Measurements from ENCODE around the gene FHIT. TPM values are rescaled to one million over a fixed set of nuclear protein-coding genes. Genes with fewer than 3 reads are reported as not detected.
"Not testable (repeated sequence)": the region's sequence is repeated elsewhere in the genome, so short reads cannot be mapped to it uniquely, and the experiment has no call there.

FHIT gene
- total RNA-seq, 2 experiments from 2014 or later: 9.6 to 9.7 TPM

DNA sequence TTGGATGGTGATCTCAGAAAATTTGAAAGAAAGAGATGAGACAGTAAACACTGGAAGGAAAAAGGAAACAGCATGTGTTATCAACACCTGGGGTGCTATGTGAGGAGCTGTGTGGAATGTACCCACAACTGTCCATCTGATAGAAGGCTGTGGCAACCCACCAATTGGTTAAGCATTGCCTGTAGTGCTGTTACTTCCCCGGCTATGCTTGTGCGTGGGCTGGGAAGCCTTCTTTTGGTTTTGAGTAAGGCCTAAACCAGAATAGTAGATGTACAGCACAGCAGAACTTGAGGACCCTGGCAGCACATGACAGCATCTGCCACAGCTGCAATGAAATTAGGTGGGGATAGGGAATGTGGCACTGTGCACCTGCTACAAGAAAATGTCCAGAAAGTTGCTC lies 184.5 kb downstream of the FHIT start:
- no peak overlapping the region for H3K4me3 Mint-ChIP-seq
- no peaks in the 10 kb centered on the region for H3K27me3 Mint-ChIP-seq
- H3K4me1 Mint-ChIP-seq: no peaks in the 10 kb centered on the region
- no peak overlapping the region for H3K27ac Mint-ChIP-seq
- POLR2A ChIA-PET: no interaction called here
- no peaks in the 10 kb centered on the region for H3K36me3 Mint-ChIP-seq (ENCODE audit: low read depth)
- H3K9me3 Mint-ChIP-seq: peaks cover 5% of the 10 kb centered on the region
- no peak for DNase-seq
- CTCF ChIA-PET: no interaction called here

DNA sequence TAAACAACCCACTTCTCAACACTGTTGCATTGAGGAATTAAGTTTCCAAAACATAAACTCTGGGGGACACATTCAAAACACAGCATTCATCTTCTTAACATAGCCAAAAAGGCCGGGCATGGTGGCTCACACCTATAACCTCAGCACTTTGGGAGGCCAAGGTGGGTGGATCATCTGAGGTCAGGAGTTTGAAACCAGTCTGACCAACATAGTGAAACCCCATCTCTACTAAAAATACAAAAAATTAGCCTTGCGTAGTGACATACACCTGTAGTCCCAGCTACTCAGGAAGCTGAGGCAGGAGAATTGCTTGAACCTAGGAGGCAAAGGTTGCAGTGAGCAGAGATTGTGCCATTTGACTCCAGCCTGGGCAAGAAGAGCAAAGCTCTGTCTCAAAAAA lies 185.0 kb downstream of the FHIT start:
- POLR2A ChIA-PET; H3K4me1 Mint-ChIP-seq; H3K36me3 Mint-ChIP-seq (ENCODE audit: low read depth); DNase-seq; H3K27ac Mint-ChIP-seq; H3K4me3 Mint-ChIP-seq; H3K9me3 Mint-ChIP-seq; H3K27me3 Mint-ChIP-seq; CTCF ChIA-PET: not testable (repeated sequence)

- no peaks in the 10 kb centered on the region for H3K4me1 Mint-ChIP-seq
- no peaks in the 10 kb centered on the region for H3K27me3 Mint-ChIP-seq
- H3K9me3 Mint-ChIP-seq: peaks cover 5% of the 10 kb centered on the region
- ChIA-PET CTCF (no interaction called here), POLR2A (no interaction called here)
- no peak overlapping the region for H3K4me3 Mint-ChIP-seq
- DNase-seq: no peak
- no peaks in the 10 kb centered on the region for H3K36me3 Mint-ChIP-seq (ENCODE audit: low read depth)
- no peak overlapping the region for H3K27ac Mint-ChIP-seq
Observed at GRCh38 chr3:61065451-61066011, 185.7 kb downstream of the FHIT start.

DNA sequence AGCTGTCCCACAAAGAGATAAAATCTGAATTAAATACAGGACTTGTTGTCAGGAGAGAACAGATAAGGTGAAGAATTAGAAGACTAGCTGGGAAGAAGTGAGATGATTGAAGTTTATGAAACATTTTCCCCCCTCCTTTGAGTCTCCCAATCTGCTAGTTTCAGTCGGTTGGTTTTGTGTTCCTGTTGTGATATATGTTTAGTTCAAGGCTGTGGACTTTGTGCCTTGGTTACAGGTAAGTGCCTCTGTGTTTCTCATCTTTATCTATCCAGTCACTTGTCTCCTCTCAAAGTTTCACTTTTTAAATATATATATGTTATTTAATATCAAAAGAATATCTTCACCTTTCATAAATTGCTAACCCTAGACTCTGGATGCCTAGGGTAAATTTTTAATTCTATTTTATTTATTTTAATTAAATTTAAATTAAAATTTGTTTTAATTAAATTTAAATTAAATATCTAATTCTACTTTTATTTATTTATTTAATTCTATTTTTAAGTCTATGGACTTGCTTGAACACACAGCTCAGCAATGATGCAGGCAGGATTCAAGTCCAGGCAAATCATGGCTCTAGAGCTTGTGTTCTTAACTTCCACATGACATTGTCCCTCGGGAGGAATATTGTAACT lies 190.0 kb downstream of the FHIT start:
- H3K4me1 Mint-ChIP-seq: no peaks in the 10 kb centered on the region
- ChIA-PET CTCF (no interaction called here), POLR2A (no interaction called here)
- no peaks in the 10 kb centered on the region for H3K36me3 Mint-ChIP-seq (ENCODE audit: low read depth)
- H3K9me3 Mint-ChIP-seq: peaks cover 5% of the 10 kb centered on the region
- DNase-seq: no peak
- H3K27me3 Mint-ChIP-seq: no peaks in the 10 kb centered on the region
- no peak overlapping the region for H3K4me3 Mint-ChIP-seq
- no peak overlapping the region for H3K27ac Mint-ChIP-seq

DNA sequence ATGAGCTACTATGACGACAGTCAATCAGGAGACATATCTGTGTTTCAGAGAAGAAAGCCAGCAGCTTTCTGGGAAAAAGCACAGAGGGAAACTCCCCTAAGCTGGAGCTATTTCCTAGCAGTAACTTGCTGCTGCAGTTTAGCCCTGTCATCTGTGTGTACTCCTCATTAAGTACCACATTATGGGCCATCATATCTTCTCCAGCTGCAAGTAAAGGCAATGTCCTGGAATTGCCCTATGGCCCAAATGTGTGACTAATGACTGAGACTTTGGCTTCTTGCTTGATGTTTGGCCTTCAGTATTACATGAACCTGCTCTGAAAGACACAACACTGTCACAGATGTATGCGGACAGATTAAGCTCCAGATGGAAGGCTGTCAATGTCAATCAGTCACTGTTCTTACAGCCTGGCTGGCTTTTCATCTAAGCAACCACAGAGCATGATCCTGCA lies 190.8 kb downstream of the FHIT start:
- H3K27ac Mint-ChIP-seq: no peak overlapping the region
- H3K9me3 Mint-ChIP-seq: peaks cover 5% of the 10 kb centered on the region
- POLR2A ChIA-PET: no interaction called here
- CTCF ChIA-PET: no interaction called here
- DNase-seq: no peak
- H3K36me3 Mint-ChIP-seq (ENCODE audit: low read depth): no peaks in the 10 kb centered on the region
- H3K4me3 Mint-ChIP-seq: no peak overlapping the region
- H3K27me3 Mint-ChIP-seq: no peaks in the 10 kb centered on the region
- no peaks in the 10 kb centered on the region for H3K4me1 Mint-ChIP-seq

GRCh38 chr3:61058836-61059235 lies 192.4 kb downstream of the FHIT start:
- no peaks in the 10 kb centered on the region for H3K36me3 Mint-ChIP-seq (ENCODE audit: low read depth)
- H3K27me3 Mint-ChIP-seq: no peaks in the 10 kb centered on the region
- H3K4me3 Mint-ChIP-seq: no peak overlapping the region
- ChIA-PET CTCF (no interaction called here), POLR2A (no interaction called here)
- H3K27ac Mint-ChIP-seq: no peak overlapping the region
- peaks cover 5% of the 10 kb centered on the region for H3K9me3 Mint-ChIP-seq
- DNase-seq: no peak
- H3K4me1 Mint-ChIP-seq: no peaks in the 10 kb centered on the region

DNA sequence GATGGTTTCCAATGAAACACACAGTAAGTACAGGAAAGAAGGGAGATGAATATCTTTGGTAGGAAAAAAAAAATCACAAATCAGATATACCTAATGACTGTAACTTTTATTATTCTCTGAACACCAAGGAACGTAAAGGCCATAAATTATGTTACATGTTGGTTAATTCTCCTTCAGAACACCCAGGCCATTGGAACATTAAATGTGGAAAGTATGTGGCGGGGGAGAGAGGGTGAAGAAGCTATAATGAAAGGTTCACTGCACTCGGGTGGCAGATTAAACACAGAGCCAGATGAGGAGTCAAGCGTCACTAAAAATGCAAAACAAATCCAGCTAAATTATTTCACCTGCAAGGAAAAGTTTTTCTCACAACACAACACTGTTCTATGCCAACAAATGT lies 193.8 kb downstream of the FHIT start:
- Mint-ChIP-seq H3K27ac (no peak overlapping the region), H3K27me3 (no peaks in the 10 kb centered on the region), H3K4me1 (no peaks in the 10 kb centered on the region), H3K36me3 (ENCODE audit: low read depth) (no peaks in the 10 kb centered on the region), H3K9me3 (no peaks in the 10 kb centered on the region), H3K4me3 (no peak overlapping the region)
- POLR2A ChIA-PET: no interaction called here
- DNase-seq: no peak
- CTCF ChIA-PET: no interaction called here

- Mint-ChIP-seq H3K27ac (no peak overlapping the region), H3K27me3 (no peaks in the 10 kb centered on the region), H3K36me3 (ENCODE audit: low read depth) (no peaks in the 10 kb centered on the region), H3K4me3 (no peak overlapping the region), H3K4me1 (no peaks in the 10 kb centered on the region), H3K9me3 (no peaks in the 10 kb centered on the region)
- DNase-seq: no peak
- ChIA-PET POLR2A (no interaction called here), CTCF (no interaction called here)
Observed at GRCh38 chr3:61055447-61055846, 195.8 kb downstream of the FHIT start.

GRCh38 chr3:61053781-61054496 lies 197.3 kb downstream of the FHIT start:
- ChIA-PET CTCF (no interaction called here), POLR2A (no interaction called here)
- Mint-ChIP-seq H3K4me1 (no peaks in the 10 kb centered on the region), H3K9me3 (peaks cover 2% of the 10 kb centered on the region), H3K36me3 (ENCODE audit: low read depth) (no peaks in the 10 kb centered on the region), H3K27me3 (no peaks in the 10 kb centered on the region), H3K4me3 (no peak overlapping the region), H3K27ac (no peak overlapping the region)
- no peak for DNase-seq

DNA sequence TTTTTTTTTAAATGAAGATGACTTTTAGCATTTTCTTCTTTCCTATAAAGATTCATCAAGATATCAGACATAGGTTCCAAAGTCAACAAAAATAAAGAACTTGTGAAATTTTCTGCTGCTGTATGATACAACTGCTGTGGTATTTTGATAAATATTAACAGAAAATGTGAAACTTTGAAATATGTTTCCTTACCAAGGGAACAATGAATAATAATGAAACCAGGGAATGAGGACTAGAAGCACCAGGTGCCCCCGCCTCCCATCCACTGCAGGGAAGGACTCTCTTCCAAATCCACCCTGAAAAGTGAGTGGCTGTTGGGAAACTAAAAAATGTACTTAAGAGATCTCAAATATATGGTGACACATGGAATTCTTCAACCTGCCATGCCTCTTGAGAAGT lies 198.4 kb downstream of the FHIT start:
- ChIA-PET CTCF (no interaction called here), POLR2A (no interaction called here)
- DNase-seq: no peak
- H3K4me1 Mint-ChIP-seq: no peaks in the 10 kb centered on the region
- no peak overlapping the region for H3K27ac Mint-ChIP-seq
- no peaks in the 10 kb centered on the region for H3K27me3 Mint-ChIP-seq
- no peak overlapping the region for H3K4me3 Mint-ChIP-seq
- H3K36me3 Mint-ChIP-seq (ENCODE audit: low read depth): no peaks in the 10 kb centered on the region
- peaks cover 2% of the 10 kb centered on the region for H3K9me3 Mint-ChIP-seq

- Mint-ChIP-seq H3K9me3 (peaks cover 2% of the 10 kb centered on the region), H3K27me3 (no peaks in the 10 kb centered on the region), H3K36me3 (ENCODE audit: low read depth) (no peaks in the 10 kb centered on the region), H3K4me1 (no peaks in the 10 kb centered on the region), H3K4me3 (no peak overlapping the region), H3K27ac (no peak overlapping the region)
- no peak for DNase-seq
- CTCF ChIA-PET: no interaction called here
- POLR2A ChIA-PET: no interaction called here
Observed at GRCh38 chr3:61051666-61052065, 199.6 kb downstream of the FHIT start.

DNA sequence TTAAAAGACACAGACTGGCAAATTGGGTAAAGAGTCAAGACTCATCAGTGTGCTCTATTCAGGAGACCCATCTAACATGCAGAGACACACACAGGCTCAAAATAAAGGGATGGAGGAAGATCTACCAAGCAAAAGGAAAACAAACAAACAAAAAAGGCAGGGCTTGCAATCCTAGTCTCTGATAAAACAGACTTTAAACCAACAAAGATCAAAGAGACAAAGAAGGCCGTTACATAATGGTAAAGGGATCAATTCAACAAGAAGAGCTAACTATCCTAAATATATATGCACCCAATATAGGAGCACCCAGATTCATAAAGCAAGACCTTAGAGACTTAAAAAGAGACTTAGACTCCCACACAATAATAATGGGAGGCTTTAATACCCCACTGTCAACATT lies 206.1 kb downstream of the FHIT start:
- POLR2A ChIA-PET; H3K36me3 Mint-ChIP-seq (ENCODE audit: low read depth); DNase-seq; H3K27ac Mint-ChIP-seq; CTCF ChIA-PET; H3K9me3 Mint-ChIP-seq; H3K4me1 Mint-ChIP-seq; H3K27me3 Mint-ChIP-seq; H3K4me3 Mint-ChIP-seq: not testable (repeated sequence)

DNA sequence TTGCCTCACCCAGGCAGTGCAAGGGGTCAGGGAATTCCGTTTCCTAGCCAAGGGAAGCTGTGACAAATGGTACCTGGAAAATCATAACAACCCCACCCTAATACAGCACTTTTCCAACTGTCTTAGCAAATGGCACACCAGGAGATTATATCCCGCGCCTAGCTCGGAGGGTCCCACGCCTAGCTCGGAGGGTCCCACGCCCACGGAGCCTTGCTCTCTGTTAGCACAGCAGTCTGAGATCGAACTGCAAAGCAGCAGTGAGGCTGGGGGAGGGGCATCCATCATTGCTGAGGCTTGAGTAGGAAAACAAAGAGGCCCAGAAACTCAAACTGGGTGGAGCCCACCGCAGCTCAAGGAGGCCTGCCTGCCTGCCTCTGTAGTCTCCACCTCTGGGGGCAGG lies 208.1 kb downstream of the FHIT start:
- Mint-ChIP-seq H3K9me3 (no peaks in the 10 kb centered on the region), H3K4me3 (no peak overlapping the region), H3K27ac (no peak overlapping the region), H3K36me3 (ENCODE audit: low read depth) (no peaks in the 10 kb centered on the region), H3K4me1 (no peaks in the 10 kb centered on the region), H3K27me3 (no peaks in the 10 kb centered on the region)
- DNase-seq: no peak
- CTCF ChIA-PET: no interaction called here
- POLR2A ChIA-PET: no interaction called here

GRCh38 chr3:61040618-61041017 lies 210.6 kb downstream of the FHIT start:
- CTCF ChIA-PET: no interaction called here
- POLR2A ChIA-PET: no interaction called here
- no peaks in the 10 kb centered on the region for H3K36me3 Mint-ChIP-seq (ENCODE audit: low read depth)
- no peaks in the 10 kb centered on the region for H3K27me3 Mint-ChIP-seq
- DNase-seq: no peak
- no peak overlapping the region for H3K27ac Mint-ChIP-seq
- H3K4me1 Mint-ChIP-seq: no peaks in the 10 kb centered on the region
- no peak overlapping the region for H3K4me3 Mint-ChIP-seq
- H3K9me3 Mint-ChIP-seq: no peaks in the 10 kb centered on the region
